HepG2 (cell line): Measurements from ENCODE around the gene TWIST2. TPM values are rescaled to one million over a fixed set of nuclear protein-coding genes. Genes with fewer than 3 reads are reported as not detected.

Experiments used
- ATAC-seq: fragments of 200-7000 bp; cut with Tn5 transposase; 3 replicates; pipeline ENCODE4 v1.9.1; 2020; ENCODE audit warnings: mild to moderate bottlenecking, moderate library complexity
- BruUV-seq: library from RNA; stranded (reverse); fragments of 400-500 nt; replicated peaks from 2 replicates; lab custom pipeline; 2021; lab: Mats Ljungman, UMichigan
- CTCF ChIA-PET: fragments of 300-600 bp; formaldehyde crosslinking; extraction: SDS; loops from one replicate; lab custom pipeline; 2021; ENCODE audit warnings: low total read pairs, inconsistent platforms, low intra/inter-chr PET ratio; lab: Yijun Ruan, JAX
- POLR2A ChIA-PET: fragments of 350-600 bp; sonication (Branson Sonifier 250); formaldehyde crosslinking; loops from one replicate; lab custom pipeline; 2020; ENCODE audit warnings: antibody characterized with exemption, inconsistent platforms; lab: Yijun Ruan, JAX
- DNase-seq: peaks from one replicate; pipeline ENCODE4 v3.0.0-alpha.2; 2015; ENCODE audit warnings: low spot score
- FAIRE-seq: peaks from 3 replicates; lab custom pipeline; 2011; peaks lifted over from hg19 to GRCh38; lab: Jason Lieb, UNC
- H2AFZ ChIP-seq: one replicate; pipeline ENCODE4 v1.6.1; 2011; ENCODE audit warnings: low read length, inconsistent platforms
- H3K27ac ChIP-seq: fragments of 300-600 bp; 3 replicates; pipeline ENCODE4 v1.8.0; 2011; ENCODE audit warnings: mixed run types, mild to moderate bottlenecking, mixed read lengths, low read length, inconsistent platforms; ENCODE audit not compliant: insufficient read depth; ENCODE audit errors: extremely low read length
- H3K27me3 ChIP-seq, 2 experiments: fragments of 200-600 bp in 1 of 2; 2 replicates in 1 of 2; 3 replicates in 1 of 2; pipeline versions ENCODE4 v1.6.0 to v1.8.0; 2011; ENCODE audit warnings: low read length in 2 of 2, mild to moderate bottlenecking in 2 of 2, moderate library complexity in 2 of 2, inconsistent platforms in 1 of 2; ENCODE audit not compliant: insufficient read depth in 2 of 2, control insufficient read depth in 1 of 2
- H3K36me3 ChIP-seq, 2 experiments: fragments of 200-600 bp in 1 of 2; replicated peaks in 1 of 2; 2 replicates in 1 of 2; 3 replicates in 1 of 2; pipeline versions ENCODE4 v1.5.1 to v1.8.0; 2011; ENCODE audit warnings: low read length in 2 of 2, inconsistent platforms in 1 of 2; ENCODE audit not compliant: insufficient read depth in 2 of 2, control insufficient read depth in 1 of 2
- H3K4me1 ChIP-seq: 2 replicates; pipeline ENCODE4 v1.5.1; 2012; ENCODE audit warnings: low read length, inconsistent platforms; ENCODE audit not compliant: insufficient read depth
- H3K4me2 ChIP-seq: 2 replicates; pipeline ENCODE4 v1.6.0; 2011; ENCODE audit warnings: low read depth, low read length, inconsistent platforms
- H3K4me3 ChIP-seq, 3 experiments: fragments of 200-600 bp in 1 of 3; sonication (generic), shearing (Covaris generic) in 1 of 3; replicated peaks in 1 of 3; 2 replicates each; pipeline ENCODE4 v1.5.1; 2011 to 2016; ENCODE audit warnings: low read length in 3 of 3, inconsistent platforms in 2 of 3, low read depth in 2 of 3, mild to moderate bottlenecking in 2 of 3, control low read depth in 1 of 3, mixed read lengths in 1 of 3; ENCODE audit not compliant: insufficient read depth in 1 of 3
- H3K79me2 ChIP-seq: one replicate; pipeline ENCODE4 v1.6.1; 2011; ENCODE audit warnings: low read length, inconsistent platforms; ENCODE audit not compliant: insufficient read depth
- H3K9ac ChIP-seq: 2 replicates; pipeline ENCODE4 v1.6.0; 2011; ENCODE audit warnings: mild to moderate bottlenecking, low read depth, low read length, inconsistent platforms; ENCODE audit not compliant: insufficient read depth
- H3K9me3 ChIP-seq: 2 replicates; pipeline ENCODE4 v1.5.1; 2012; ENCODE audit warnings: mild to moderate bottlenecking, low read length
- H4K20me1 ChIP-seq: 2 replicates; pipeline ENCODE4 v1.6.0; 2011; ENCODE audit warnings: inconsistent platforms, mild to moderate bottlenecking, low read length, moderate library complexity; ENCODE audit not compliant: insufficient read depth
- JUNB ChIP-seq: sonication (generic); formaldehyde crosslinking; IDR thresholded peaks from 2 replicates; pipeline ENCODE4 v1.8.0; 2022; ENCODE audit warnings: missing genetic modification reagents, mild to moderate bottlenecking, borderline replicate concordance
- JUND ChIP-seq: sonication (generic); formaldehyde crosslinking; IDR thresholded peaks from 2 replicates; pipeline ENCODE4 v1.8.0; 2022; ENCODE audit warnings: mild to moderate bottlenecking, missing genetic modification reagents
- MTA1 ChIP-seq: sonication (generic); formaldehyde crosslinking; IDR thresholded peaks from 2 replicates; pipeline ENCODE4 v1.4.0; 2020; ENCODE audit warnings: missing genetic modification reagents, mild to moderate bottlenecking, borderline replicate concordance
- ZMYM2 ChIP-seq: sonication (generic); formaldehyde crosslinking; IDR thresholded peaks from 2 replicates; pipeline ENCODE4 v1.8.0; 2022; ENCODE audit warnings: mild to moderate bottlenecking, missing genetic modification reagents
- ZNF607 ChIP-seq: sonication (generic); formaldehyde crosslinking; IDR thresholded peaks from 2 replicates; pipeline ENCODE4 v1.5.1; 2020; ENCODE audit warnings: missing genetic modification reagents, mild to moderate bottlenecking, borderline replicate concordance
- WGBS: methylation state at CpG from one replicate; pipeline ENCODE4 v1.1.6; 2017; ENCODE audit warnings: low lambda C conversion rate; 5-methylcytosine and 5-hydroxymethylcytosine counted together
- in situ Hi-C: cut with HindIII; loops from 2 replicates; pipeline ENCODE4 v1.10.0; 2017; ENCODE audit warnings: low pct_unique_long_range_greater_than_20kb; ENCODE audit not compliant: extremely low pct_ligation_motif_present
- intact Hi-C: fragments of 100-400 bp; cut with micrococcal nuclease; formaldehyde crosslinking; loops from one replicate; pipeline ENCODE4 v1.10.0; 2022; ENCODE audit not compliant: unreplicated experiment
- polyA plus RNA-seq, 8 experiments: library from polyadenylated mRNA; depleted of rRNA in 3 of 8; stranded (reverse) in 7 of 8; unstranded in 1 of 8; fragments of >200 nt; fragmentation: Illumina TruSeq in 4 of 8; extraction: Trizol in 4 of 8; gene quantifications; 2 replicates each; pipeline versions ENCODE4 v1.2.1 to v1.2.3, GENCODE V29; 2011 to 2016; ENCODE audit warnings: low read depth in 4 of 8, missing spikeins in 1 of 8, mixed read lengths in 1 of 8; ENCODE audit not compliant: insufficient read depth in 1 of 8
- total RNA-seq, 5 experiments: library from RNA; depleted of rRNA; stranded (reverse); fragments of >200 nt; fragmentation: Illumina TruSeq; extraction: Trizol; gene quantifications; 2 replicates each; pipeline ENCODE4 v1.2.3, GENCODE V29; 2016; ENCODE audit warnings: low read depth in 1 of 5
- TF ChIP-seq, protein P1 (sequence below): IDR thresholded peaks from 2 replicates; pipeline ENCODE4 v1.6.1; 2016; ENCODE audit warnings: low read depth
- TF ChIP-seq, protein P2 (sequence below): sonication (generic); formaldehyde crosslinking; IDR thresholded peaks from 2 replicates; pipeline ENCODE4 v1.4.0; 2020; ENCODE audit warnings: mild to moderate bottlenecking, missing genetic modification reagents

Gene TWIST2
- total and polyA plus RNA-seq, 2 of the 13 experiments (the other 11 are each of a cell fraction or from before 2014, with no cell fraction given) = 0.08 to 0.11 TPM

DNA sequence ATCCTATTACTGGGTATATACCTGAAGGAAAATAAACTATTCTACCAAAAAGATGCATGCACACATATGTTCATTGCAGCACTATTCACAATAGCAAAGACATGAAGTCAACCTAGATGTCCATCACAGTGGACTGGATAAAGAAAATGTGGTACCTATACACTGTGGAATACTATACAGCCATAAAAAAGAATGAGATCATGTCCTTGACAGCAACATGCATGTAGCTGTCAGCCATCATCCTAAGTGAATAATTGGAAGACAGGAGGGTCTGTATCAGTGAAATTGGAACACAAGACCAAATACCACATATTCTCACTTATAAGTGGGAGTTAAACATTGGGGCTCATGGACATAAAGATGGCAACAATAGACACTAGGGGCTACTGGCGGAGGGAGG, 27.7 kb upstream of the TWIST2 start:
- H3K9ac ChIP-seq = no peak overlapping the region
- no peak for FAIRE-seq
- no peaks in the 10 kb centered on the region for H3K36me3 ChIP-seq
- H3K4me1 ChIP-seq = no peaks in the 10 kb centered on the region
- DNase-seq = no peak
- ATAC-seq = no peak
- no peak overlapping the region for H3K4me3 ChIP-seq
- no peak overlapping the region for H2AFZ ChIP-seq
- in situ Hi-C loops (no loop called here), intact Hi-C loops (no loop called here)
- no peaks in the 10 kb centered on the region for H4K20me1 ChIP-seq
- BruUV-seq = no TSS peak
- H3K9me3 ChIP-seq = no peaks in the 10 kb centered on the region
- no peak overlapping the region for H3K4me2 ChIP-seq
- 3% methylated on average over 1 of the region's 1 CpG for WGBS
- H3K79me2 ChIP-seq = no peaks in the 10 kb centered on the region
- peaks cover 0 to 43% of the 10 kb centered on the region in 2 experiments; a peak in 3 of 5 replicates for H3K27me3 ChIP-seq
- no peak overlapping the region for H3K27ac ChIP-seq
- ChIA-PET POLR2A (no interaction called here), CTCF (no interaction called here)
- TF ChIP-seq, protein P1, sequence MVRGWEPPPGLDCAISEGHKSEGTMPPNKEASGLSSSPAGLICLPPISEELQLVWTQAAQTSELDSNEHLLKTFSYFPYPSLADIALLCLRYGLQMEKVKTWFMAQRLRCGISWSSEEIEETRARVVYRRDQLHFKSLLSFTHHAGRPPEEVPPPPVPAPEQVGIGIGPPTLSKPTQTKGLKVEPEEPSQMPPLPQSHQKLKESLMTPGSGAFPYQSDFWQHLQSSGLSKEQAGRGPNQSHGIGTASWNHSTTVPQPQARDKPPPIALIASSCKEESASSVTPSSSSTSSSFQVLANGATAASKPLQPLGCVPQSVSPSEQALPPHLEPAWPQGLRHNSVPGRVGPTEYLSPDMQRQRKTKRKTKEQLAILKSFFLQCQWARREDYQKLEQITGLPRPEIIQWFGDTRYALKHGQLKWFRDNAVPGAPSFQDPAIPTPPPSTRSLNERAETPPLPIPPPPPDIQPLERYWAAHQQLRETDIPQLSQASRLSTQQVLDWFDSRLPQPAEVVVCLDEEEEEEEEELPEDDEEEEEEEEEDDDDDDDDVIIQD (CRISPR knock-in tag) = no peak
- TF ChIP-seq MTA1 (no peak), ZNF607 (CRISPR knock-in tag) (no peak), JUNB (CRISPR knock-in tag) (no peak), JUND (CRISPR knock-in tag) (no peak), ZMYM2 (CRISPR knock-in tag) (no peak)

DNA sequence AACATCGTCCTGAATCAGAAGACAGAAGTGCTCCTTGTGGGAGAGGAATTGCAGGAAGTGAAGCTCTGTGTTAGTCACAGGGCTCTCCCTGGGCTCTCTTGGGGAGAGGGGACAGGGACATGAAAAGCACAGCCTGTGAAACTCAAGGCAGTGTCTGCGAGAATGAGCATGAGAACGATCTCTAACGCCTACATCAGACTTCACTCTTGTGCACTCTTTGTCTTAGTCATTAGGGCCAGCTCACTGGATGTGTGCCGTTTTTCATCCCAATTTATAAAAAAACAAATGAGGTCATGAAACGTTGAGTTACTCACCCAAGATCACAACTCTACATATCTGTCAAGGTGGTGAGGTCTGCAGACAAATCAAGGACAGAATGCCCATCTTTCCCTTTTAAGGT, 27.0 kb upstream of the TWIST2 start:
- no peak overlapping the region for H3K27ac ChIP-seq
- no peaks in the 10 kb centered on the region for H3K4me1 ChIP-seq
- no peak overlapping the region for H3K4me2 ChIP-seq
- DNase-seq (no peak), ATAC-seq (no peak), FAIRE-seq (no peak)
- H3K79me2 ChIP-seq = no peaks in the 10 kb centered on the region
- H3K9ac ChIP-seq = no peak overlapping the region
- H3K4me3 ChIP-seq = no peak overlapping the region
- H4K20me1 ChIP-seq = no peaks in the 10 kb centered on the region
- in situ Hi-C loops (no loop called here), intact Hi-C loops (no loop called here)
- WGBS = 5% methylated on average over 6 of the region's 6 CpGs
- H3K36me3 ChIP-seq = no peaks in the 10 kb centered on the region
- no peak overlapping the region for H2AFZ ChIP-seq
- H3K27me3 ChIP-seq = peaks cover 0 to 38% of the 10 kb centered on the region in 2 experiments; a peak in 3 of 5 replicates
- H3K9me3 ChIP-seq = no peaks in the 10 kb centered on the region
- POLR2A ChIA-PET = no interaction called here
- TF ChIP-seq, protein P2, sequence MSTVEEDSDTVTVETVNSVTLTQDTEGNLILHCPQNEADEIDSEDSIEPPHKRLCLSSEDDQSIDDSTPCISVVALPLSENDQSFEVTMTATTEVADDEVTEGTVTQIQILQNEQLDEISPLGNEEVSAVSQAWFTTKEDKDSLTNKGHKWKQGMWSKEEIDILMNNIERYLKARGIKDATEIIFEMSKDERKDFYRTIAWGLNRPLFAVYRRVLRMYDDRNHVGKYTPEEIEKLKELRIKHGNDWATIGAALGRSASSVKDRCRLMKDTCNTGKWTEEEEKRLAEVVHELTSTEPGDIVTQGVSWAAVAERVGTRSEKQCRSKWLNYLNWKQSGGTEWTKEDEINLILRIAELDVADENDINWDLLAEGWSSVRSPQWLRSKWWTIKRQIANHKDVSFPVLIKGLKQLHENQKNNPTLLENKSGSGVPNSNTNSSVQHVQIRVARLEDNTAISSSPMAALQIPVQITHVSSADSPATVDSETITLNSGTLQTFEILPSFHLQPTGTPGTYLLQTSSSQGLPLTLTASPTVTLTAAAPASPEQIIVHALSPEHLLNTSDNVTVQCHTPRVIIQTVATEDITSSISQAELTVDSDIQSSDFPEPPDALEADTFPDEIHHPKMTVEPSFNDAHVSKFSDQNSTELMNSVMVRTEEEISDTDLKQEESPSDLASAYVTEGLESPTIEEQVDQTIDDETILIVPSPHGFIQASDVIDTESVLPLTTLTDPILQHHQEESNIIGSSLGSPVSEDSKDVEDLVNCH (CRISPR knock-in tag) = no peak
- BruUV-seq = no TSS peak
- CTCF ChIA-PET = no interaction called here
